CD4-positive, alpha-beta T cell treated with Interleukin-21 for 1 hour (primary cell): Measurements from ENCODE around the gene NRL.
"Not testable (repeated sequence)": the region's sequence is repeated elsewhere in the genome, so short reads cannot be mapped to it uniquely, and the experiment has no call there.

Experiments used
- DNase-seq: peaks from one replicate; pipeline ENCODE4 v3.0.0-alpha.2; 2020

NRL gene

DNA sequence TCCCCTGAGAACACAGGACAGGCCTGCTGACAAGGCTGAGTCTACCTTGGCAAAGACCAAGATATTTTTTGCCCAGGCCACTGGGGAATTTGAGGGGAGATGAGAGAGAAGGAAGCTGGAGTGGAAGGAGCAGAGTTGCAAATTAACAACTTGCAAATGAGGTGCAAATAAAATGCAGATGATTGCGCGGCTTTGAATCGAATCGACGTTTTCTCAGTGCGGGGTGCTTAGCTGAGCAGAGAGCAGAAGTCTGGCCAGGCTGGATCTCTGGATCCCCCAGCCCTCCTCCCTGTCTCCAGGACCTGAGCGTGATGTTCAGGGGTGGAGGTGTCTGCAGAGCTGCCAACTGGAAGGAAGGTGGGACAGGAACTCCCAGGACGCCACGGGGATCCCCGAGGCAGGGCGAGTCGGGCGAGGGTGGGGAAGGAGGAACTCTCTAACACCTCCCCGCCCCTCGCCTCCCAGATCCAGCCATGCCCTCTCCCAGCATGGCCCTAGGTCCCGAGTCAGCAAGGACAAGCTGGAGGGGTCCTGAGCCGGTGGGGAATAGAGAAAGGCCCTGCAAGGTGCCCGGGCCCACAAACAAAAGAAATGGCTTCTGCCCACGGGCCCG is 63.5 kb downstream of the NRL start:
- no peak for DNase-seq

DNA sequence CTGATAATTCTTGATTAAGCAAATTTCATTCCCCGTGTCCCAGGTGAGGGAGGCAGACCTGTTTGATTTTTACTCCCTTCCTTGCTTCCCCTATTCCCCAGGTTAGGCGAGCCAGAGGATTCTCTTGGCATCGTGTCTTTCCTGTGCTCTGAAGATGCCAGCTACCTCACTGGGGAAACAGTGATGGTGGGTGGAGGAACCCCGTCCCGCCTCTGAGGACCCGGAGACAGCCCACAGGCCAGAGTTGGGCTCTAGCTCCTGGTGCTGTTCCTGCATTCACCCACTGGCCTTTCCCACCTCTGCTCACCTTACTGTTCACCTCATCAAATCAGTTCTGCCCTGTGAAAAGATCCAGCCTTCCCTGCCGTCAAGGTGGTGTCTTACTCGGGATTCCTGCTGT is 64.0 kb downstream of the NRL start:
- DNase-seq = not testable (repeated sequence)

DNA sequence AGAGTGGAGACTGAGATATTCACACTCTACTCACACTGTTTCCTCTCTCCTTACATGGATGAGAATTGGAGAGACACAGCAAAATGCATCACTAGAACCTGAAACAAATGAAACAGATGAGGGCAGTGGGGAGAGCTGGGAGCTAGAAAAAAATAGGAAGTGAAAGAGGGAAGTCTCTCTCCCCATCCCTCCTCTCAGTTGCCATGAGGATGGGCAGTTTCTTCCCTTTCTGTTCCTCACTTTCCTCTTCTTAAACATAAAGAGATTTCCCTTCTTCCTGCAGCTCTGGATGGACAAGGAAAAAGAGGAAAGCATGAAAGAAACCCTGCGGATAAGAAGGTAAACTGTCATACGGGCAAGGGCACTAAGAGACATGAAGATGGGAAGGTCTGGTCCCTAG is 65.7 kb downstream of the NRL start:
- not testable (repeated sequence) for DNase-seq

GRCh38 chr14:24042746-24043145 is 72.0 kb downstream of the NRL start:
- no peak for DNase-seq

GRCh38 chr14:24040692-24041091 is 74.1 kb downstream of the NRL start:
- no peak for DNase-seq

- no peak for DNase-seq
Observed at GRCh38 chr14:24038686-24039085, 76.1 kb downstream of the NRL start.

GRCh38 chr14:24037658-24038037 is 77.1 kb downstream of the NRL start:
- no peak for DNase-seq

DNA sequence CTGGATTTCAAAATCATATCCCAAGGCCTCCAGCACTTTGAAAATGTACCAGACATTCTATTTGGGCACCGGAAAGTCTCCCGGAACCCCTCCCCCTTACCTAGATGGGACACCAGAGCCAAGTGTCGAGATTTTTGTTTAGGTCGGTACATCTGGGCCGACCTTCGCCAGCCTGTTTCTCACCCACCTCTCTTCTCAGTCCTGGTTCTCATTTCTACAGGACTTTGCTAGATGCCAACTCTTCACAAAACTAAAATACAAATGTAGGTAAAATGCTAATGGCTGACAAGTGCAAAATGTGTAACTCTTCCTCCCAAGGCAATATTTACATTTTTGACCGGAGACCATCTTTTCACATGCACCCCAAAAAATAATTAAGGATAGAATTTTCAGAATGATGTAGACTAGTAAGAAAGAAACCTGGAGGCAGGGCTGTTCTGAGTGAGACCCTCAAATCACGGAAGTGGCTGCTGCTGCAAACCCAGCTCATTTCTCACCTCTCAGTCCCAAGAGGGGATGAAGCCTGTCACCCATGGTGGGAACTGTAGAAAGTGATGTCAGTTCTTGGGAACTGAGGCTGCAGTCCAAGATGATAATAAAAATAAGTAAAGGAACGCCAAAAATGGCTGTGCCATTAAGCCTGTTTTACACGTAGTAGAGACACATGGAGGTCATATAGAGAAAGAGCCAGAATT is 77.6 kb downstream of the NRL start:
- not testable (repeated sequence) for DNase-seq

- peak; percentile 72 for DNase-seq
Observed at GRCh38 chr14:24036169-24036962, 78.4 kb downstream of the NRL start.

DNA sequence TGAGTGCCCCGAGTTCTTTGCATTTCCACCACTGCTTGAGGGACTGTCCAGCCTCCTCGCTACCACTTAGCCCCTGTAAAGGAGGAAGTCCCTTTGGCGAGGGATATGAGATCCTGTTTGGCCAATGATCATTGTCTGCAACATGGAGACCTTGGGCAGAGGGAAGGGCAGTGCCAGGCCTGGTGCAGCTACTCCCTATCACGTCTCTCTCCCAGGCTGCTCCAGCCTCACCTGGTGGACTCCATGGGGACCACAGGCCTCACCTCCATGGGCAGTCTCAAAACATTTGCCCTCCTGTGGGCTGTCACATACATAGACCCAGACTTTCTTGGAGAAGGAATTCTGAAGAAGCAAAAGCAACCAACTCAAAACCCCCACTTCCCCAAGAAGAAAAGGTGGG is 79.0 kb downstream of the NRL start:
- DNase-seq = not testable (repeated sequence)

DNA sequence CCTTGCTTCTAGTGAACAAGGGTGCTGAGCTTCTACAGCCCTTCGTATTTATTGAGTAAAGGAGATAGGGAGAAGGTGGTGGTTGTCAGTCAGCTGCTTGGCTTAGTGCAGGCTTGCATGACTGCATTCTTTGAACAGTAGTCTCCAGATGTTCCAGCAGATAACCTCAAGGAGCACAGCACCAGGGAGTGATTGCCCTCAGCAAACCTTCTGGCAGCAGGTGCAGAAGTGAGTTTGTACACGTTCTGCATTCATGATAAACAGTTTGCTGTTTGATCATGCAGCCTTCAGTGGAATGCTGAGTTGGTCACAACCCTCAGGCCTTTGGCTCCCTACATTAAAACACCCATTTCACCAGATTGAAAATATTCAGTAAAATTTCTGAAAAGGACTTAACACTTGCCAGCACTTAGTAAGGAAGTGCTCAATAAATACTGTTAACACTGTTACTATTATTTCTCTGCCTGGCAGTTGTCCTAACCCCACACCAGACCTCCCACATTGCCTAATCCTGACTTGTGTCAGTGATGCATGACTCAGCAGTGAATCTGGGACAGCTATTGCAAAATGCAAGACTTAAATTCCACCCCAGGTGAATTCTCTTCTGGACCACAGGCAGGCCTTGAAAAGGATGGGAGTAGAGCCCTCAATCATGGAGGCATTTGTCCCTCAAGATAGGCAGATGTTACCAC is 81.9 kb downstream of the NRL start:
- no peak for DNase-seq

DNA sequence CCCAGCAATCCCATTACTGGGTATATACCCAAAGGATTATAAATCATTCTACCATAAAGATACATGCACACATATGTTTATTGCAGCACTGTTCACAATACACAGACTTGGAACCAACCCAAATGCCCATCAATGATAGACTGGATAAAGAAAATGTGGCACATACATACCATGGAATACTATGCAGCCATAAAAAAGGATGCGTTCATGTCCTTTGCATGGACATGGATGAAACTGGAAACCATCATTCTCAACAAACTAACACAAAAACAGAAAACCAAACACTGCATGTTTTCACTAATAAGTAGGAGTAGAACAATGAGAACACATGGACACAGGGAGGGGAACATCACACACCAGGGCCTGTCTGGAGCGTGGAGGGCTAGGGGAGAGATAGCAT is 83.4 kb downstream of the NRL start:
- not testable (repeated sequence) for DNase-seq

DNA sequence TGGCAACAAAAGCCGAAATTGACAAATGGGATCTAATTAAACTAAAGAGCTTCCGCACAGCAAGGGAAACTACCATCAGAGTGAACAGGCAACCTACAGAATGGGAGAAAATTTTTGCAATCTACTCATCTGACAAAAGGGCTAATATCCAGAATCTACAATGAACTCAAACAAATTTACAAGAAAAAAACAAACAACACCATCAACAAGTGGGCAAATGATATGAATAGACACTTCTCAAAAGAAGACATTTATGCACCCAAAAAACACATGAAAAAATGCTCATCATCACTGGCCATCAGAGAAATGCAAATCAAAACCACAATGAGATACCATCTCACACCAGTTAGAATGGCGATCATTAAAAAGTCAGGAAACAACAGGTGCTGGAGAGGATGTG is 85.1 kb downstream of the NRL start:
- not testable (repeated sequence) for DNase-seq
